Calu3 (cell line): ENCODE results near the gene CYP2A13. TPM values are rescaled to one million over a fixed set of nuclear protein-coding genes. Genes with fewer than 3 reads are reported as not detected.
A peak's percentile ranks its signal among the peaks of the same experiment; 100 is the strongest.

Source experiments
- BruUV-seq: library from RNA; stranded (reverse); fragments of 400-500 nt; replicated peaks from 2 replicates; lab custom pipeline; 2021; lab: Mats Ljungman, UMichigan
- CTCF ChIA-PET: fragments of 300-600 bp; sonication (Branson Sonifier 250); formaldehyde crosslinking; loops from one replicate; lab custom pipeline; 2022; ENCODE audit warnings: antibody characterized with exemption; lab: Charles Lee
- DNase-seq: peaks from one replicate; pipeline ENCODE4 v3.0.0; 2022
- H3K27ac Mint-ChIP-seq: one replicate; pipeline ENCODE4 v1.8.0; 2022; ENCODE audit warnings: mixed read lengths; ENCODE audit not compliant: unreplicated experiment
- H3K27me3 Mint-ChIP-seq: one replicate; pipeline ENCODE4 v1.8.0; 2022; ENCODE audit warnings: mixed read lengths; ENCODE audit not compliant: unreplicated experiment
- H3K36me3 Mint-ChIP-seq: one replicate; pipeline ENCODE4 v1.8.0; 2022; ENCODE audit warnings: mild to moderate bottlenecking, moderate library complexity, mixed read lengths; ENCODE audit not compliant: insufficient read depth, unreplicated experiment
- H3K4me1 Mint-ChIP-seq: one replicate; pipeline ENCODE4 v1.8.0; 2022; ENCODE audit warnings: mild to moderate bottlenecking, low read depth, mixed read lengths; ENCODE audit not compliant: unreplicated experiment
- H3K4me3 Mint-ChIP-seq: one replicate; pipeline ENCODE4 v1.8.0; 2022; ENCODE audit warnings: mild to moderate bottlenecking, low read depth, moderate library complexity, mixed read lengths; ENCODE audit not compliant: unreplicated experiment
- H3K9me3 Mint-ChIP-seq: one replicate; pipeline ENCODE4 v1.8.0; 2022; ENCODE audit warnings: low read depth, mixed read lengths; ENCODE audit not compliant: unreplicated experiment
- CTCF ChIP-seq: fragments of 200-600 bp; IDR thresholded peaks from one replicate; pipeline ENCODE4 v1.8.0; 2022; ENCODE audit warnings: antibody characterized with exemption; ENCODE audit not compliant: unreplicated experiment
- intact Hi-C: fragments of 100-400 bp; cut with micrococcal nuclease; formaldehyde crosslinking; loops from one replicate; pipeline ENCODE4 v1.10.0; 2022; ENCODE audit not compliant: unreplicated experiment
- total RNA-seq: library from RNA; stranded (reverse); gene quantifications from 2 replicates; pipeline ENCODE4 v1.2.3, GENCODE V29; 2022

CYP2A13 gene
- total RNA-seq, 1 experiment from 2014 or later, result not detected

DNA sequence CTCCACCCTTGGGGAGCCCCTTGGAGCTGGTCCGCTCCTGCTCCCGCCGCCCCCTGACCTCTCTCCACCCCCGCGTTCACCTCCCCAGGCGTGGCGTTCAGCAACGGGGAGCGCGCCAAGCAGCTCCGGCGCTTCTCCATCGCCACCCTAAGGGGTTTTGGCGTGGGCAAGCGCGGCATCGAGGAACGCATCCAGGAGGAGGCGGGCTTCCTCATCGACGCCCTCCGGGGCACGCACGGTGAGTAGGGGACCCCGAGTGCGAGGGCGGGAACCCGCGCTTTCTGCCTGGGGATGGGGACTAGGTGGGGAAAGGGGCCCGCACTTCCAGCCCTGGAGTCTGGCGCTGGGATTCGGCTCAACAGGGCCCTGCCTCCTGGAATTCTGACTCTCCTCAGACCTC lies 1.7 kb downstream of the CYP2A13 start:
- H3K27ac Mint-ChIP-seq, result no peak overlapping the region
- peaks cover 16% of the 10 kb centered on the region for H3K4me1 Mint-ChIP-seq
- H3K4me3 Mint-ChIP-seq, result peak overlapping the region; percentile 6
- DNase-seq, result peak; percentile 27
- peaks cover 65% of the 10 kb centered on the region for H3K27me3 Mint-ChIP-seq
- intact Hi-C loops, result no loop called here
- no peak for TF ChIP-seq CTCF
- BruUV-seq, result no TSS peak
- no peaks in the 10 kb centered on the region for H3K36me3 Mint-ChIP-seq
- peaks cover 2% of the 10 kb centered on the region for H3K9me3 Mint-ChIP-seq
- CTCF ChIA-PET, result no interaction called here

GRCh38 chr19:41095703-41096102 lies 7.5 kb downstream of the CYP2A13 start:
- CTCF ChIA-PET, result interaction anchor here (1.0 kb wide), 1 partner anchor 11 kb away, joined by 3 read pairs; no protein-coding TSS in a partner anchor
- Mint-ChIP-seq H3K4me3 (no peak overlapping the region), H3K36me3 (no peaks in the 10 kb centered on the region), H3K9me3 (peaks cover 6% of the 10 kb centered on the region), H3K27ac (no peak overlapping the region), H3K4me1 (no peaks in the 10 kb centered on the region), H3K27me3 (peaks cover 57% of the 10 kb centered on the region)
- TF ChIP-seq CTCF, result no peak
- no TSS peak for BruUV-seq
- no peak for DNase-seq
- intact Hi-C loops, result no loop called here

DNA sequence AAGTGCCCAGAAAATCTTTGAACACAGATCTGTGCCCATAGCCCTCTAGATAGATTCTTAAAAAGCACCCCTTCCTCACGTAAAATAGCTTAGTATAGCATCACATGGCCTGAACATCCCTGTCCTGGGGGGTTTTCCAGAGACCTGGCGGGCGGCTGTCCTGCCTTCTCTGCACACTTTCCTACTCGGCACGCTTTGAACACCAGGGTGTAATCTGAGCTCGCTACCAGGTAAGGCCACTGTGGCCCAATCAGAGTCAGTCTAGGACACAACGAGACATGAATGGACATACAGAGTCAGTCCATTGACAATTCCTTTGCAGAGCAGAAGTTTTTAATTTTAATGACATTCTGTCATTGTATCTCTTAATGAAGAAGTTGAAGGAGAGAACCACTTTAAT lies 8.1 kb downstream of the CYP2A13 start:
- H3K4me3 Mint-ChIP-seq, result no peak overlapping the region
- no peak for TF ChIP-seq CTCF
- no peaks in the 10 kb centered on the region for H3K4me1 Mint-ChIP-seq
- H3K36me3 Mint-ChIP-seq, result no peaks in the 10 kb centered on the region
- DNase-seq, result no peak
- H3K27me3 Mint-ChIP-seq, result peaks cover 57% of the 10 kb centered on the region
- intact Hi-C loops, result no loop called here
- peaks cover 9% of the 10 kb centered on the region for H3K9me3 Mint-ChIP-seq
- no TSS peak for BruUV-seq
- H3K27ac Mint-ChIP-seq, result no peak overlapping the region
- CTCF ChIA-PET, result interaction anchor here (0.6 kb wide), 1 partner anchor 15 kb away, joined by 3 read pairs; no protein-coding TSS in a partner anchor

GRCh38 chr19:41097302-41097701 lies 9.1 kb downstream of the CYP2A13 start:
- intact Hi-C loops, result no loop called here
- Mint-ChIP-seq H3K36me3 (no peaks in the 10 kb centered on the region), H3K4me3 (no peak overlapping the region), H3K27me3 (peaks cover 59% of the 10 kb centered on the region), H3K27ac (no peak overlapping the region), H3K4me1 (no peaks in the 10 kb centered on the region), H3K9me3 (peaks cover 12% of the 10 kb centered on the region)
- CTCF ChIA-PET, result no interaction called here
- no peak for DNase-seq
- no peak for TF ChIP-seq CTCF
- BruUV-seq, result no TSS peak
